Measurements from ENCODE around the gene DNAH7.

GRCh38 chr2:196079052-196079451 is 10.4 kb upstream of the DNAH7 start:
- TF ChIP-seq, protein P1, sequence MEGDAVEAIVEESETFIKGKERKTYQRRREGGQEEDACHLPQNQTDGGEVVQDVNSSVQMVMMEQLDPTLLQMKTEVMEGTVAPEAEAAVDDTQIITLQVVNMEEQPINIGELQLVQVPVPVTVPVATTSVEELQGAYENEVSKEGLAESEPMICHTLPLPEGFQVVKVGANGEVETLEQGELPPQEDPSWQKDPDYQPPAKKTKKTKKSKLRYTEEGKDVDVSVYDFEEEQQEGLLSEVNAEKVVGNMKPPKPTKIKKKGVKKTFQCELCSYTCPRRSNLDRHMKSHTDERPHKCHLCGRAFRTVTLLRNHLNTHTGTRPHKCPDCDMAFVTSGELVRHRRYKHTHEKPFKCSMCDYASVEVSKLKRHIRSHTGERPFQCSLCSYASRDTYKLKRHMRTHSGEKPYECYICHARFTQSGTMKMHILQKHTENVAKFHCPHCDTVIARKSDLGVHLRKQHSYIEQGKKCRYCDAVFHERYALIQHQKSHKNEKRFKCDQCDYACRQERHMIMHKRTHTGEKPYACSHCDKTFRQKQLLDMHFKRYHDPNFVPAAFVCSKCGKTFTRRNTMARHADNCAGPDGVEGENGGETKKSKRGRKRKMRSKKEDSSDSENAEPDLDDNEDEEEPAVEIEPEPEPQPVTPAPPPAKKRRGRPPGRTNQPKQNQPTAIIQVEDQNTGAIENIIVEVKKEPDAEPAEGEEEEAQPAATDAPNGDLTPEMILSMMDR (IDR thresholded peaks at IDR 0.05), result no peak
- no peak for TF ChIP-seq POLR2A (IDR thresholded peaks at IDR 0.05)
- no peak for TF ChIP-seq POLR2AphosphoS5 (IDR thresholded peaks at IDR 0.05)
- no peak for TF ChIP-seq EP300 (IDR thresholded peaks at IDR 0.05)
